Measurements from ENCODE around the gene ZNF689. TPM values are rescaled to one million over a fixed set of nuclear protein-coding genes. Genes with fewer than 3 reads are reported as not detected.

The ZNF689 gene
- total and polyA plus RNA-seq, 7 donors: 3.4 to 9.6 (median 5.8) TPM

GRCh38 chr16:30621765-30622164 lies 11.6 kb upstream of the ZNF689 start:
- Histone ChIP-seq H3K27ac (no peak overlapping the region), H3K9me3 (no peaks in the 10 kb centered on the region), H3K4me1 (no peaks in the 10 kb centered on the region), H3K27me3 (ENCODE audit: insufficient read depth in 3 of 3, low read length in 2 of 3) (no peaks in the 10 kb centered on the region), H3K36me3 (ENCODE audit: insufficient read depth in 1 of 2, low read depth in 1 of 2) (no peaks in the 10 kb centered on the region), H3K4me3 (no peak overlapping the region)
- intact Hi-C loops (cut with DNase I): loop anchor here in 1 of 2 donors (2.0 kb wide), 1 partner anchor 61 kb away; no protein-coding TSS in a partner anchor
- DNase-seq (no peak), ATAC-seq (no peak)
- 58 to 70% (median 69%) methylated on average over 5 of the region's 5 CpGs for WGBS, 3 donors
- TF ChIP-seq, protein P1, sequence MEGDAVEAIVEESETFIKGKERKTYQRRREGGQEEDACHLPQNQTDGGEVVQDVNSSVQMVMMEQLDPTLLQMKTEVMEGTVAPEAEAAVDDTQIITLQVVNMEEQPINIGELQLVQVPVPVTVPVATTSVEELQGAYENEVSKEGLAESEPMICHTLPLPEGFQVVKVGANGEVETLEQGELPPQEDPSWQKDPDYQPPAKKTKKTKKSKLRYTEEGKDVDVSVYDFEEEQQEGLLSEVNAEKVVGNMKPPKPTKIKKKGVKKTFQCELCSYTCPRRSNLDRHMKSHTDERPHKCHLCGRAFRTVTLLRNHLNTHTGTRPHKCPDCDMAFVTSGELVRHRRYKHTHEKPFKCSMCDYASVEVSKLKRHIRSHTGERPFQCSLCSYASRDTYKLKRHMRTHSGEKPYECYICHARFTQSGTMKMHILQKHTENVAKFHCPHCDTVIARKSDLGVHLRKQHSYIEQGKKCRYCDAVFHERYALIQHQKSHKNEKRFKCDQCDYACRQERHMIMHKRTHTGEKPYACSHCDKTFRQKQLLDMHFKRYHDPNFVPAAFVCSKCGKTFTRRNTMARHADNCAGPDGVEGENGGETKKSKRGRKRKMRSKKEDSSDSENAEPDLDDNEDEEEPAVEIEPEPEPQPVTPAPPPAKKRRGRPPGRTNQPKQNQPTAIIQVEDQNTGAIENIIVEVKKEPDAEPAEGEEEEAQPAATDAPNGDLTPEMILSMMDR (IDR thresholded peaks at IDR 0.05): no peak

DNA sequence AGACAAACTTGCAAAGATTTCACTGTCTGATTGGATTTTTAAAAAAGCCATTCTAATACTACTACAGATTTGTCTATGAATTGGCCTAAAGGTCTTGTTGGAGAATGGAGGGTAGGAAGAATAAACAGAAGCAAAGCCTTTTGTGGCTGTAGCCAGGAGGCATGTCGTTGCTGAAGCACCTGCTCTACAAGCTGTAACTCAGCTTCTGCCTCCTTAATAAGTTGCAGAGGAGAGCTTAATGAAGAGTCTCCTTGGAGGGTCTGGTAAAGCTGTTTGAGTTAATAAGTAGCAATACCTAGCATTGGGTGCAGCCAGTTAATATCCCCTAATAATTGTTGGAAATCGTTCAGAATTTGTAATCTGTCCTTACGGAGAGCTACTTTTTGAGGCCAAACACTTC lies 10.0 kb upstream of the ZNF689 start:
- no peaks in the 10 kb centered on the region for H3K27me3 ChIP-seq (ENCODE audit: insufficient read depth in 3 of 3, low read length in 2 of 3)
- H3K4me1 ChIP-seq: no peaks in the 10 kb centered on the region
- H3K9me3 ChIP-seq: no peaks in the 10 kb centered on the region
- no peak overlapping the region for H3K27ac ChIP-seq
- TF ChIP-seq, protein P1 (IDR thresholded peaks at IDR 0.05): no peak
- no peak for ATAC-seq
- no peak overlapping the region for H3K4me3 ChIP-seq
- 47 to 63% (median 48%) methylated on average over 3 of the region's 3 CpGs for WGBS, 3 donors
- no peak for DNase-seq
- H3K36me3 ChIP-seq (ENCODE audit: insufficient read depth in 1 of 2, low read depth in 1 of 2): no peaks in the 10 kb centered on the region
- intact Hi-C loops (cut with DNase I): loop anchor here in 1 of 2 donors (2.0 kb wide), 1 partner anchor 63 kb away; no protein-coding TSS in a partner anchor

- H3K4me1 ChIP-seq: no peaks in the 10 kb centered on the region
- intact Hi-C loops (cut with DNase I): loop anchor here in 1 of 2 donors (2.0 kb wide), 1 partner anchor 63 kb away; no protein-coding TSS in a partner anchor
- H3K4me3 ChIP-seq: no peak overlapping the region
- TF ChIP-seq, protein P1 (IDR thresholded peaks at IDR 0.05): no peak
- H3K9me3 ChIP-seq: no peaks in the 10 kb centered on the region
- no peak overlapping the region for H3K27ac ChIP-seq
- 88 to 92% (median 90%) methylated on average over 5 of the region's 5 CpGs for WGBS, 3 donors
- ATAC-seq (no peak), DNase-seq (no peak)
- no peaks in the 10 kb centered on the region for H3K27me3 ChIP-seq (ENCODE audit: insufficient read depth in 3 of 3, low read length in 2 of 3)
- H3K36me3 ChIP-seq (ENCODE audit: insufficient read depth in 1 of 2, low read depth in 1 of 2): no peaks in the 10 kb centered on the region
Measured at GRCh38 chr16:30619638-30620037, 9.4 kb upstream of the ZNF689 start.

- TF ChIP-seq, protein P1 (IDR thresholded peaks at IDR 0.05): no peak
- intact Hi-C loops (cut with DNase I): no loop called here
- Histone ChIP-seq H3K4me1 (no peaks in the 10 kb centered on the region), H3K27ac (no peak overlapping the region), H3K9me3 (no peaks in the 10 kb centered on the region), H3K36me3 (ENCODE audit: insufficient read depth in 1 of 2, low read depth in 1 of 2) (no peaks in the 10 kb centered on the region), H3K4me3 (no peak overlapping the region), H3K27me3 (ENCODE audit: insufficient read depth in 3 of 3, low read length in 2 of 3) (no peaks in the 10 kb centered on the region)
- DNase-seq: no peak
- ATAC-seq: no peak
- 79 to 81% (median 79%) methylated on average over 4 of the region's 4 CpGs for WGBS, 3 donors
Measured at GRCh38 chr16:30619202-30619601, 9.0 kb upstream of the ZNF689 start.
